Measurements from ENCODE around the gene LTBP1. TPM values are rescaled to one million over a fixed set of nuclear protein-coding genes. Genes with fewer than 3 reads are reported as not detected.
"Not testable (repeated sequence)": the region's sequence is repeated elsewhere in the genome, so short reads cannot be mapped to it uniquely, and the experiment has no call there.

Gene LTBP1
- total RNA-seq, 1 experiment from 2014 or later: 28.5 TPM

DNA sequence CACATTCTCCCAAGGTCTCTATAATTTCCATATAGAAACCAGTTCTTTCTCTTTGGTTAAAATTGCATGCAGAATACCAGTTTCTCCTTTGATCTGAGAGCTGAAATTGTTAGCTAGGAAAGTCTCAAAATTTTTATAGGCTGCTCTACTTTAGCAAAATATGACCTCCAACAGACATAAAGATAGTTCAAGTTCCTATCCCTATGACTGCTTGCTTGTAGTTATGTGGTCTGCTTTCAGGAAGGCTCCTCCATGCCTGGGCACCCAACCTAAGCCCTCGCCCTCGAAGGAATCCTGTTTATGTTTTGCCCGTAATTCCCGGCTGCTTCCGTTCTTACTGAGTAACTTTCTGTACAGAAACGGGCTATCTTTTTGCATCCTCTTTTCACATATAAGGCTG, 28.0 kb upstream of the LTBP1 start:
- no peak for DNase-seq
- Mint-ChIP-seq H3K4me1 (no peaks in the 10 kb centered on the region), H3K9me3 (peaks cover 0 to 3% of the 10 kb centered on the region in 2 experiments; a peak in 2 of 5 replicates), H3K36me3 (ENCODE audit: insufficient read depth in 1 of 3, low read depth in 3 of 3) (no peaks in the 10 kb centered on the region; a peak in 1 of 7 replicates), H3K27me3 (ENCODE audit: low read depth) (peaks cover 3% of the 10 kb centered on the region), H3K27ac (no peak overlapping the region; a peak in 1 of 7 replicates), H3K4me3 (no peak overlapping the region)
- Histone ChIP-seq H3K14ac (ENCODE audit: insufficient read depth, low read length) (no peak overlapping the region), H3K56ac (ENCODE audit: insufficient read length, low read depth, low read length) (no peak overlapping the region), H4K8ac (replicated peaks; ENCODE audit: insufficient read length, low read depth, low read length) (no peak overlapping the region), H3K18ac (ENCODE audit: insufficient read length, low read depth, low read length) (no peak overlapping the region), H3K9ac (ENCODE audit: extremely low read depth, insufficient read length, low read length) (no peak overlapping the region), H3K23me2 (ENCODE audit: insufficient read length, low read depth, low read length, poor library complexity, severe bottlenecking) (no peaks in the 10 kb centered on the region), H3K27me3 (ENCODE audit: insufficient read depth, low read length) (no peaks in the 10 kb centered on the region), H2BK20ac (ENCODE audit: low read depth, low read length, poor library complexity, severe bottlenecking) (no peak overlapping the region), H2AFZ (ENCODE audit: low read length) (no peak overlapping the region), H2BK5ac (ENCODE audit: insufficient read length, low read length) (no peak overlapping the region), H4K91ac (ENCODE audit: insufficient read length, low read depth, low read length) (no peak overlapping the region), H2BK120ac (ENCODE audit: low read depth, low read length, poor library complexity, severe bottlenecking) (no peak overlapping the region), H4K5ac (ENCODE audit: insufficient read length, low read depth, low read length) (no peak overlapping the region), H3K23ac (ENCODE audit: insufficient read length, low read depth, low read length) (no peak overlapping the region), H3K9me3 (ENCODE audit: control insufficient read depth, low read depth, low read length) (no peaks in the 10 kb centered on the region), H2BK15ac (ENCODE audit: low read depth, low read length) (no peak overlapping the region), H4K20me1 (ENCODE audit: control insufficient read depth, insufficient read depth, insufficient read length) (no peaks in the 10 kb centered on the region), H3K79me1 (ENCODE audit: insufficient read depth, low read depth, low read length, poor library complexity, severe bottlenecking) (no peaks in the 10 kb centered on the region), H3T11ph (ENCODE audit: low read length) (no peak overlapping the region), H3K4ac (ENCODE audit: low read depth, low read length) (no peak overlapping the region), H3K79me2 (ENCODE audit: insufficient read depth, low read length) (no peaks in the 10 kb centered on the region), H3K27ac (ENCODE audit: insufficient read length, low read depth, low read length) (no peak overlapping the region), H3K4me2 (ENCODE audit: insufficient read depth, insufficient read length, low read length) (no peak overlapping the region), H2AK5ac (ENCODE audit: insufficient read length, low read length) (no peak overlapping the region), H2BK12ac (ENCODE audit: insufficient read length, low read depth, low read length) (no peak overlapping the region), H3K4me1 (ENCODE audit: insufficient read depth, low read length) (no peaks in the 10 kb centered on the region)
- TF ChIP-seq, protein P1, sequence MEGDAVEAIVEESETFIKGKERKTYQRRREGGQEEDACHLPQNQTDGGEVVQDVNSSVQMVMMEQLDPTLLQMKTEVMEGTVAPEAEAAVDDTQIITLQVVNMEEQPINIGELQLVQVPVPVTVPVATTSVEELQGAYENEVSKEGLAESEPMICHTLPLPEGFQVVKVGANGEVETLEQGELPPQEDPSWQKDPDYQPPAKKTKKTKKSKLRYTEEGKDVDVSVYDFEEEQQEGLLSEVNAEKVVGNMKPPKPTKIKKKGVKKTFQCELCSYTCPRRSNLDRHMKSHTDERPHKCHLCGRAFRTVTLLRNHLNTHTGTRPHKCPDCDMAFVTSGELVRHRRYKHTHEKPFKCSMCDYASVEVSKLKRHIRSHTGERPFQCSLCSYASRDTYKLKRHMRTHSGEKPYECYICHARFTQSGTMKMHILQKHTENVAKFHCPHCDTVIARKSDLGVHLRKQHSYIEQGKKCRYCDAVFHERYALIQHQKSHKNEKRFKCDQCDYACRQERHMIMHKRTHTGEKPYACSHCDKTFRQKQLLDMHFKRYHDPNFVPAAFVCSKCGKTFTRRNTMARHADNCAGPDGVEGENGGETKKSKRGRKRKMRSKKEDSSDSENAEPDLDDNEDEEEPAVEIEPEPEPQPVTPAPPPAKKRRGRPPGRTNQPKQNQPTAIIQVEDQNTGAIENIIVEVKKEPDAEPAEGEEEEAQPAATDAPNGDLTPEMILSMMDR (conservative IDR thresholded peaks at IDR 0.05): no peak
- no CpG with 5 or more reads among the region's 6 CpGs for WGBS (ENCODE audit: extremely low coverage, insufficient read length, low lambda C conversion rate)

- H4K8ac ChIP-seq (replicated peaks; ENCODE audit: insufficient read length, low read depth, low read length); H3K4ac ChIP-seq (ENCODE audit: low read depth, low read length); H2BK5ac ChIP-seq (ENCODE audit: insufficient read length, low read length); H3K4me2 ChIP-seq (ENCODE audit: insufficient read depth, insufficient read length, low read length); H3K79me2 ChIP-seq (ENCODE audit: insufficient read depth, low read length); H4K5ac ChIP-seq (ENCODE audit: insufficient read length, low read depth, low read length); H3K27me3 Mint-ChIP-seq (ENCODE audit: low read depth); H3K56ac ChIP-seq (ENCODE audit: insufficient read length, low read depth, low read length); H2BK120ac ChIP-seq (ENCODE audit: low read depth, low read length, poor library complexity, severe bottlenecking); H2AFZ ChIP-seq (ENCODE audit: low read length); H3K4me1 Mint-ChIP-seq; H3K79me1 ChIP-seq (ENCODE audit: insufficient read depth, low read depth, low read length, poor library complexity, severe bottlenecking); H3K36me3 Mint-ChIP-seq (ENCODE audit: insufficient read depth in 1 of 3, low read depth in 3 of 3); H2BK20ac ChIP-seq (ENCODE audit: low read depth, low read length, poor library complexity, severe bottlenecking); H3K9me3 ChIP-seq (ENCODE audit: control insufficient read depth, low read depth, low read length); H3K9ac ChIP-seq (ENCODE audit: extremely low read depth, insufficient read length, low read length); H3K4me1 ChIP-seq (ENCODE audit: insufficient read depth, low read length); H3K4me3 Mint-ChIP-seq; H3K23ac ChIP-seq (ENCODE audit: insufficient read length, low read depth, low read length); H3K27ac Mint-ChIP-seq; DNase-seq; H2BK15ac ChIP-seq (ENCODE audit: low read depth, low read length); H2AK5ac ChIP-seq (ENCODE audit: insufficient read length, low read length); H4K20me1 ChIP-seq (ENCODE audit: control insufficient read depth, insufficient read depth, insufficient read length); H3K14ac ChIP-seq (ENCODE audit: insufficient read depth, low read length); H3K9me3 Mint-ChIP-seq; H3T11ph ChIP-seq (ENCODE audit: low read length); H3K27ac ChIP-seq (ENCODE audit: insufficient read length, low read depth, low read length); H3K18ac ChIP-seq (ENCODE audit: insufficient read length, low read depth, low read length); H3K27me3 ChIP-seq (ENCODE audit: insufficient read depth, low read length); H3K23me2 ChIP-seq (ENCODE audit: insufficient read length, low read depth, low read length, poor library complexity, severe bottlenecking); H2BK12ac ChIP-seq (ENCODE audit: insufficient read length, low read depth, low read length); H4K91ac ChIP-seq (ENCODE audit: insufficient read length, low read depth, low read length): not testable (repeated sequence)
- WGBS (ENCODE audit: extremely low coverage, insufficient read length, low lambda C conversion rate): no CpG with 5 or more reads among the region's 6 CpGs
Observed at GRCh38 chr2:32919901-32920300, 26.9 kb upstream of the LTBP1 start.
